KMS-11 (cell line): Measurements from ENCODE around the gene C20orf141.

ENCODE experiments used
- H2AFZ ChIP-seq: fragments of 200-600 bp; sonication (generic); 2 replicates; pipeline ENCODE4 v1.6.1; 2016; ENCODE audit warnings: antibody characterized with exemption, mixed run types, low read depth
- H3K27ac ChIP-seq: fragments of 200-600 bp; sonication (generic); 2 replicates; pipeline ENCODE4 v1.6.1; 2016; ENCODE audit warnings: mild to moderate bottlenecking, mixed run types
- H3K27me3 ChIP-seq: fragments of 200-600 bp; sonication (generic); 2 replicates; pipeline ENCODE4 v1.6.1; 2017; ENCODE audit warnings: mild to moderate bottlenecking, low read depth, mixed run types, moderate library complexity; ENCODE audit not compliant: insufficient read depth
- H3K36me3 ChIP-seq: fragments of 200-600 bp; sonication (generic); 2 replicates; pipeline ENCODE4 v1.6.1; 2017; ENCODE audit warnings: mild to moderate bottlenecking, mixed run types; ENCODE audit not compliant: insufficient read depth
- H3K4me1 ChIP-seq: fragments of 200-600 bp; sonication (generic); 2 replicates; pipeline ENCODE4 v1.6.1; 2016; ENCODE audit warnings: mild to moderate bottlenecking, low read depth, mixed run types; ENCODE audit not compliant: poor library complexity, severe bottlenecking
- H3K4me2 ChIP-seq: fragments of 200-600 bp; sonication (generic); 2 replicates; pipeline ENCODE4 v1.7.0; 2016; ENCODE audit warnings: mild to moderate bottlenecking, mixed run types
- H3K4me3 ChIP-seq: fragments of 200-600 bp; sonication (generic); IDR thresholded peaks from 2 replicates; pipeline ENCODE4 v1.6.1; 2017; ENCODE audit warnings: low read depth, low read length, mixed read lengths; ENCODE audit not compliant: insufficient read depth
- H3K79me2 ChIP-seq: fragments of 200-600 bp; sonication (generic); 2 replicates; pipeline ENCODE4 v1.6.1; 2016; ENCODE audit warnings: low read depth, mixed run types; ENCODE audit not compliant: insufficient read depth
- H3K9ac ChIP-seq: fragments of 200-600 bp; sonication (generic); 2 replicates; pipeline ENCODE4 v1.6.1; 2016; ENCODE audit warnings: mild to moderate bottlenecking, mixed run types
- H4K20me1 ChIP-seq: fragments of 200-600 bp; sonication (generic); 2 replicates; pipeline ENCODE4 v1.6.1; 2016; ENCODE audit warnings: mild to moderate bottlenecking, mixed run types; ENCODE audit not compliant: insufficient read depth
- CTCF ChIP-seq: fragments of 200-600 bp; sonication (generic); conservative IDR thresholded peaks from 2 replicates; pipeline ENCODE4 v1.6.1; 2017; ENCODE audit warnings: low read depth, mild to moderate bottlenecking, antibody characterized with exemption, low read length, moderate library complexity, mixed read lengths

The C20orf141 gene

DNA sequence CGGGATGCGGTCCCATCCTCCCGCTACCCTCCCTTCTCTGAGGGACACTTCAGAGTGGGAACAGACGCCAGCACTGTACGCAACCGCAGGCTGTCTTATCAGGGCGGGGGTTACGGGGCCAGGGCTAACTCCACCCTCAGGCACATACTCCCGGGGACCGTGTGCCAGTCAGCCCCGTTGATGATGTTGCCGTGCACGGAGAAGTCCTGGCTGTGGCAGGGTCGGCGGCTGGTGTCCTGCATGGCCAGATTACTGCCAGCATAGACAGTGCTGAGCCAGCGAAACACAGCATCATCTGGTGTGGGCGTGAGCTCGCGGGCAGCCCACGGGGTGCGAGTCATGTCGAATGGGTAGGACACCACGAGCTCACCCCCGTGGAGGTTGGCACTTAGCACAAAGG lies 19.3 kb upstream of the C20orf141 start:
- H3K9ac ChIP-seq: no peak overlapping the region
- no peak overlapping the region for H3K4me3 ChIP-seq
- no peaks in the 10 kb centered on the region for H3K36me3 ChIP-seq
- no peaks in the 10 kb centered on the region for H3K79me2 ChIP-seq
- no peak for TF ChIP-seq CTCF
- H4K20me1 ChIP-seq: no peaks in the 10 kb centered on the region
- H3K27me3 ChIP-seq: no peaks in the 10 kb centered on the region
- no peak overlapping the region for H3K27ac ChIP-seq
- H3K4me2 ChIP-seq: no peak overlapping the region
- H2AFZ ChIP-seq: no peak overlapping the region
- no peaks in the 10 kb centered on the region for H3K4me1 ChIP-seq

- no peaks in the 10 kb centered on the region for H4K20me1 ChIP-seq
- no peak for TF ChIP-seq CTCF
- H3K27ac ChIP-seq: no peak overlapping the region
- H3K4me3 ChIP-seq: no peak overlapping the region
- no peaks in the 10 kb centered on the region for H3K27me3 ChIP-seq
- H3K4me2 ChIP-seq: no peak overlapping the region
- no peaks in the 10 kb centered on the region for H3K79me2 ChIP-seq
- H3K9ac ChIP-seq: no peak overlapping the region
- H3K4me1 ChIP-seq: no peaks in the 10 kb centered on the region
- no peaks in the 10 kb centered on the region for H3K36me3 ChIP-seq
- H2AFZ ChIP-seq: no peak overlapping the region
These were observed 18.7 kb upstream of the C20orf141 start for GRCh38 chr20:2796011-2796660.

DNA sequence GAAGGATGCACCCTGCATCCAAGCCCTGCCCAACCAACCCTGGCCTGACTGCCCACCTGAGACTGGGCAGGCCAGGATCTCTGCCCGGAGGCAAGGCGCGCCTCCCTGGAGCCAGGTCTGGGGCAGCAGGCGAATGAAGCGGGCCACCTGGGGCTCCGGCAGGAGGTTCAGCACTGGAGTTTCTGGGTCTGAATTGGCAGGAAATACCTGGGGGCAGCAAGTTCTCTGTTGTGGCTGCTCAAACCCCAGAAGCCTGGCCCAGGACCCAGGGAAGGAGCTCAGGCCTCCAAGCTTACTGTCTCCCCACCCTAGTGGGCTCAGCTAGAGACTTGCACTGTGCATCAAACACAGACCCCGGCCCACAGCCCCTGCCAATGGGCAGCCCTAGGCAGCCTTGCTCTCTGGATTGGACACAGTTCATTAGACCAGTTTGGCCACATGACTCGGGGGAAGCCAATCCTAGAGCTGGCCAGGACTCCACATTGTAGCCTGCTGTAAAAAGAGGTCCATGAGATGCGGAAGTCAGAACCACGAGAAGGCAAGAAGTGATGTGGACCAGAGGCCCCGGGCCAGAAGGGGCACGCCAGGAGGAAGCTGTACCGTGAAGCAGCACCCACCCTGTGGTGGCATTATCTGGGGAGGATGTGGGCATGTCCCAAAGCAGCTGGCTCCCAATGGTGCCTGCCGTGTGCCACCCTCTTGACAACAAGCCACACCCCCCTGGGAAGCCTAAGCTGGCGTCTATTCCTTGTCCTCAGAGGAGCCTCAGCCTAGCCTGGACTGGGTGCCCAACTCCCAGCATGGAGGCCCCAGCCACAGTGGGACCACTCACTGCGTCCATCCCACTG lies 17.4 kb upstream of the C20orf141 start:
- Histone ChIP-seq H3K27ac (no peak overlapping the region), H3K4me1 (no peaks in the 10 kb centered on the region), H4K20me1 (no peaks in the 10 kb centered on the region), H3K27me3 (no peaks in the 10 kb centered on the region), H3K9ac (no peak overlapping the region), H3K4me3 (no peak overlapping the region), H3K4me2 (no peak overlapping the region), H3K79me2 (no peaks in the 10 kb centered on the region), H3K36me3 (no peaks in the 10 kb centered on the region), H2AFZ (no peak overlapping the region)
- no peak for TF ChIP-seq CTCF

DNA sequence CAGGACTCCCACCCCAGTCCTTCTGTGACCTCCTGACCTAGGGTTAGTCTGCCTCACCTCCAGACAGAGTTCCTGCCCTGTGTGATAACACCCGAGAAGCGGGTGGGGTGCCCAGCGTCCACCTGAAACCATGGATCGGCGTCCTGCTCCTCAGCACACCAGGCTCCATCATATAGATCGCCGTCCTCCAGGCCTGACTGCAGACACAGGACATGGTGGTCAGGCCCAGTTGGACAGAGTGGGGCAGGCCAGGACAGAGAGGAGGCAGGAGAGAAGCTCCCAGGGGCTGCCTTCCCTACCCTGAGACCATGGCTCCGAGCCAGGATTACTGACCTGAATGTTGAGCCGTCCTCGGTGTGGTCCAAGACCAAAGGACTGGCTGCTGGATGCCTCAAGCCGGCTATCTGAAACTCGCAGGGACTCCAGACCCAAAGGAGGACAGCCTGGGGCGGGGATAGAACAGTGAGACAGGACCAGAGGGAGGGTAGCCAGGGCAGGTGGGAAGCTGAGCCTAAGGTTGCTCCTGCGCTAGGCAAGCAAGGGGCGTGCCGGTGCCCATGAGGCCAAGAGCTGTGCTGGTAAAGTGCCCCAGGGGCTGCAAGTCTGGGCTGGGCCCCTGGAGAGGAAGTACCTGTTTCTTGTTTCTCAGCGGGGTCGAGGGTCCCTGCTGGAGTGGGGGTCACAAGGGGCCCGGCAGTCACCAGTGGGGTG lies 16.5 kb upstream of the C20orf141 start:
- no peak overlapping the region for H3K4me3 ChIP-seq
- H3K27me3 ChIP-seq: no peaks in the 10 kb centered on the region
- no peak for TF ChIP-seq CTCF
- no peaks in the 10 kb centered on the region for H3K4me1 ChIP-seq
- H3K4me2 ChIP-seq: no peak overlapping the region
- no peaks in the 10 kb centered on the region for H4K20me1 ChIP-seq
- no peaks in the 10 kb centered on the region for H3K79me2 ChIP-seq
- no peak overlapping the region for H3K9ac ChIP-seq
- H2AFZ ChIP-seq: no peak overlapping the region
- H3K36me3 ChIP-seq: no peaks in the 10 kb centered on the region
- no peak overlapping the region for H3K27ac ChIP-seq
